ENCODE data around the gene GSTA1.
"Not testable (repeated sequence)": the region's sequence is repeated elsewhere in the genome, so short reads cannot be mapped to it uniquely, and the experiment has no call there.

Gene GSTA1

GRCh38 chr6:52803668-52804255, at the start of gene GSTA1:
TSS of gene GSTA1 (minus strand) at chr6:52803816. CDS start at chr6:52799267, 4,549 bp downstream.
- DNase-seq (ENCODE audit: low spot score) = not testable (repeated sequence)

- no peak for DNase-seq (ENCODE audit: low spot score)
Observed at GRCh38 chr6:52849137-52849536, 45.5 kb upstream of the GSTA1 start.

- no peak for DNase-seq (ENCODE audit: low spot score)
Observed at GRCh38 chr6:52846002-52846401, 42.4 kb upstream of the GSTA1 start.

GRCh38 chr6:52843605-52844004, 40.0 kb upstream of the GSTA1 start:
- DNase-seq (ENCODE audit: low spot score) = no peak

GRCh38 chr6:52840763-52841585, 37.4 kb upstream of the GSTA1 start, which contains the start of gene GSTA5:
TSS of gene GSTA5 (minus strand) at chr6:52840813.
- DNase-seq (ENCODE audit: low spot score) = no peak

GRCh38 chr6:52839124-52840055, 35.8 kb upstream of the GSTA1 start:
- peak; percentile 81 for DNase-seq (ENCODE audit: low spot score)

- no peak for DNase-seq (ENCODE audit: low spot score)
Observed at GRCh38 chr6:52834481-52834880, 30.9 kb upstream of the GSTA1 start.

- DNase-seq (ENCODE audit: low spot score) = not testable (repeated sequence)
Observed at GRCh38 chr6:52830869-52831268, 27.3 kb upstream of the GSTA1 start.

- no peak for DNase-seq (ENCODE audit: low spot score)
Observed at GRCh38 chr6:52829046-52829817, 25.6 kb upstream of the GSTA1 start.

GRCh38 chr6:52828621-52829020, 25.0 kb upstream of the GSTA1 start:
- DNase-seq (ENCODE audit: low spot score) = not testable (repeated sequence)

- DNase-seq (ENCODE audit: low spot score) = not testable (repeated sequence)
Observed at GRCh38 chr6:52827073-52827783, 23.6 kb upstream of the GSTA1 start.

- no peak for DNase-seq (ENCODE audit: low spot score)
Observed at GRCh38 chr6:52826513-52826912, 22.9 kb upstream of the GSTA1 start.

GRCh38 chr6:52825900-52826459, 22.4 kb upstream of the GSTA1 start:
- DNase-seq (ENCODE audit: low spot score) = not testable (repeated sequence)

- DNase-seq (ENCODE audit: low spot score) = not testable (repeated sequence)
Observed at GRCh38 chr6:52825270-52825793, 21.7 kb upstream of the GSTA1 start.

GRCh38 chr6:52821842-52822241, 18.2 kb upstream of the GSTA1 start:
- no peak for DNase-seq (ENCODE audit: low spot score)

- DNase-seq (ENCODE audit: low spot score) = no peak
Observed at GRCh38 chr6:52820198-52820597, 16.6 kb upstream of the GSTA1 start.

- peak; percentile 70 for DNase-seq (ENCODE audit: low spot score)
Observed at GRCh38 chr6:52815167-52816092, 11.8 kb upstream of the GSTA1 start.

- not testable (repeated sequence) for DNase-seq (ENCODE audit: low spot score)
Observed at GRCh38 chr6:52814545-52814944, 10.9 kb upstream of the GSTA1 start.

GRCh38 chr6:52809777-52810176, 6.2 kb upstream of the GSTA1 start:
- DNase-seq (ENCODE audit: low spot score) = not testable (repeated sequence)

Measured in COLO829 (cell line).